GM19025 (cell line): Measurements from ENCODE around the gene SOX21.
A peak's percentile ranks its signal among the peaks of the same experiment; 100 is the strongest.
"Not testable (repeated sequence)": the region's sequence is repeated elsewhere in the genome, so short reads cannot be mapped to it uniquely, and the experiment has no call there.

Experiments
- ATAC-seq: cut with Tn5 transposase; IDR thresholded peaks from one replicate; pipeline ENCODE4 v1.9.1; 2021; ENCODE audit warnings: mild to moderate bottlenecking, low read depth, moderate library complexity; ENCODE audit not compliant: unreplicated experiment

Gene SOX21

GRCh38 chr13:94712287-94712811, at the start of gene SOX21:
Gene SOX21 (minus strand): TSS chr13:94712545. CDS start chr13:94712049, 496 bp downstream.
- no peak for ATAC-seq

- ATAC-seq: no peak
Observed at GRCh38 chr13:94761407-94761806, 49.1 kb upstream of the SOX21 start.

- no peak for ATAC-seq
Observed at GRCh38 chr13:94759120-94759728, 46.9 kb upstream of the SOX21 start.

- ATAC-seq: no peak
Observed at GRCh38 chr13:94758436-94758960, 46.2 kb upstream of the SOX21 start.

GRCh38 chr13:94753327-94753726, 41.0 kb upstream of the SOX21 start:
- ATAC-seq: no peak

- ATAC-seq: no peak
Observed at GRCh38 chr13:94749162-94749561, 36.8 kb upstream of the SOX21 start.

- ATAC-seq: no peak
Observed at GRCh38 chr13:94739235-94739634, 26.9 kb upstream of the SOX21 start.

- ATAC-seq: no peak
Observed at GRCh38 chr13:94731028-94731427, 18.7 kb upstream of the SOX21 start.

- ATAC-seq: not testable (repeated sequence)
Observed at GRCh38 chr13:94729941-94730340, 17.6 kb upstream of the SOX21 start.

- no peak for ATAC-seq
Observed at GRCh38 chr13:94726425-94726824, 14.1 kb upstream of the SOX21 start.

GRCh38 chr13:94722609-94723345, 10.4 kb upstream of the SOX21 start:
- no peak for ATAC-seq

- not testable (repeated sequence) for ATAC-seq
Observed at GRCh38 chr13:94718697-94719096, 6.4 kb upstream of the SOX21 start.

- no peak for ATAC-seq
Observed at GRCh38 chr13:94717916-94718315, 5.6 kb upstream of the SOX21 start.

- ATAC-seq: no peak
Observed at GRCh38 chr13:94716016-94716415, 3.7 kb upstream of the SOX21 start.

- ATAC-seq: no peak
Observed at GRCh38 chr13:94713561-94714182, 1.3 kb upstream of the SOX21 start.

GRCh38 chr13:94712812-94713560, 641 bp upstream of the SOX21 start:
- no peak for ATAC-seq

GRCh38 chr13:94711561-94712286, 621 bp downstream of the SOX21 start:
- peak; percentile 30 for ATAC-seq

GRCh38 chr13:94710881-94711560, 1.3 kb downstream of the SOX21 start:
- ATAC-seq: peak; percentile 49

GRCh38 chr13:94710065-94710781, 2.1 kb downstream of the SOX21 start:
- ATAC-seq: no peak
